Astrocyte (in vitro differentiated cells and primary cell): ENCODE measurements around the gene GRAP2. TPM values are rescaled to one million over a fixed set of nuclear protein-coding genes. Genes with fewer than 3 reads are reported as not detected.

Experiments used
- DNase-seq: peaks from one replicate; pipeline ENCODE4 v3.0.0-alpha.2; 2010; ENCODE audit warnings: low read depth
- FAIRE-seq: peaks from 2 replicates; lab custom pipeline; 2011; peaks lifted over from hg19 to GRCh38; lab: Jason Lieb, UNC
- H2AFZ ChIP-seq: 2 replicates; pipeline ENCODE4 v1.6.0; 2012; ENCODE audit warnings: low read depth, low read length, inconsistent platforms
- H3K27ac ChIP-seq: 2 replicates; pipeline ENCODE4 v1.5.1; 2011; ENCODE audit warnings: low read depth, low read length, inconsistent platforms
- H3K27me3 ChIP-seq: 2 replicates; pipeline ENCODE4 v1.6.0; 2011; ENCODE audit warnings: low read length, inconsistent platforms; ENCODE audit not compliant: insufficient read depth
- H3K36me3 ChIP-seq: 2 replicates; pipeline ENCODE4 v1.5.1; 2011; ENCODE audit warnings: low read length, inconsistent platforms; ENCODE audit not compliant: insufficient read depth
- H3K4me1 ChIP-seq: 2 replicates; pipeline ENCODE4 v1.5.1; 2011; ENCODE audit warnings: low read length, inconsistent platforms; ENCODE audit not compliant: insufficient read depth
- H3K4me2 ChIP-seq: 2 replicates; pipeline ENCODE4 v1.6.0; 2012; ENCODE audit warnings: low read length, inconsistent platforms
- H3K4me3 ChIP-seq: 2 replicates; pipeline ENCODE4 v1.5.1; 2011; ENCODE audit warnings: low read depth, mild to moderate bottlenecking, low read length, inconsistent platforms; ENCODE audit not compliant: insufficient read depth
- H3K79me2 ChIP-seq: 2 replicates; pipeline ENCODE4 v1.6.0; 2012; ENCODE audit warnings: mild to moderate bottlenecking, low read length, inconsistent platforms; ENCODE audit not compliant: insufficient read depth
- H3K9ac ChIP-seq: 2 replicates; pipeline ENCODE4 v1.6.0; 2012; ENCODE audit warnings: mild to moderate bottlenecking, low read length, inconsistent platforms
- H3K9me3 ChIP-seq: 2 replicates; pipeline ENCODE4 v1.5.1; 2012; ENCODE audit warnings: low read depth, mild to moderate bottlenecking, low read length, inconsistent platforms; ENCODE audit not compliant: insufficient read depth
- H4K20me1 ChIP-seq: 2 replicates; pipeline ENCODE4 v1.6.0; 2012; ENCODE audit warnings: low read length, inconsistent platforms; ENCODE audit not compliant: insufficient read depth
- H3K27ac Mint-ChIP-seq: one replicate; pipeline ENCODE4 v1.8.0; 2021; ENCODE audit warnings: mild to moderate bottlenecking, mixed read lengths; ENCODE audit not compliant: unreplicated experiment
- H3K27me3 Mint-ChIP-seq: one replicate; pipeline ENCODE4 v1.8.0; 2021; ENCODE audit warnings: low read depth, mixed read lengths; ENCODE audit not compliant: unreplicated experiment
- H3K36me3 Mint-ChIP-seq: one replicate; pipeline ENCODE4 v1.8.0; 2021; ENCODE audit warnings: low read depth, mixed read lengths; ENCODE audit not compliant: unreplicated experiment
- H3K4me1 Mint-ChIP-seq: one replicate; pipeline ENCODE4 v1.8.0; 2021; ENCODE audit warnings: low read depth, mixed read lengths; ENCODE audit not compliant: unreplicated experiment
- H3K4me3 Mint-ChIP-seq: one replicate; pipeline ENCODE4 v1.8.0; 2021; ENCODE audit warnings: mild to moderate bottlenecking, moderate library complexity, mixed read lengths; ENCODE audit not compliant: unreplicated experiment
- H3K9me3 Mint-ChIP-seq: one replicate; pipeline ENCODE4 v1.8.0; 2021; ENCODE audit warnings: mild to moderate bottlenecking, mixed read lengths; ENCODE audit not compliant: unreplicated experiment
- CTCF ChIP-seq: IDR thresholded peaks from 2 replicates; pipeline ENCODE4 v1.5.1; 2011; ENCODE audit warnings: low read depth, mild to moderate bottlenecking, inconsistent platforms, low read length, moderate library complexity; ENCODE audit not compliant: insufficient read depth
- EZH2 ChIP-seq: IDR thresholded peaks from 2 replicates; pipeline ENCODE4 v1.6.1; 2012; ENCODE audit warnings: mild to moderate bottlenecking, low read length, inconsistent platforms; ENCODE audit not compliant: insufficient read depth
- total RNA-seq: library from RNA; stranded (reverse); gene quantifications from 2 replicates; pipeline ENCODE4 v1.2.1, GENCODE V29; 2021

GRAP2 gene
- total RNA-seq, 1 donor from 2014 or later: 0.23 TPM

GRCh38 chr22:39852799-39853198 lies 48.1 kb upstream of the GRAP2 start:
- no peak overlapping the region for H2AFZ ChIP-seq
- FAIRE-seq (no peak), DNase-seq (no peak)
- no peak overlapping the region for H3K27ac ChIP-seq
- Mint-ChIP-seq H3K36me3 (no peaks in the 10 kb centered on the region), H3K4me1 (no peaks in the 10 kb centered on the region), H3K9me3 (no peaks in the 10 kb centered on the region), H3K27me3 (no peaks in the 10 kb centered on the region), H3K4me3 (no peak overlapping the region), H3K27ac (no peak overlapping the region)
- no peaks in the 10 kb centered on the region for H4K20me1 ChIP-seq
- peaks cover 17% of the 10 kb centered on the region for H3K27me3 ChIP-seq
- no peak overlapping the region for H3K4me3 ChIP-seq
- no peak overlapping the region for H3K4me2 ChIP-seq
- TF ChIP-seq CTCF (no peak), EZH2 (no peak)
- no peak overlapping the region for H3K9ac ChIP-seq
- no peaks in the 10 kb centered on the region for H3K4me1 ChIP-seq
- H3K9me3 ChIP-seq: no peaks in the 10 kb centered on the region
- no peaks in the 10 kb centered on the region for H3K79me2 ChIP-seq
- no peaks in the 10 kb centered on the region for H3K36me3 ChIP-seq

- Mint-ChIP-seq H3K4me3 (no peak overlapping the region), H3K4me1 (no peaks in the 10 kb centered on the region), H3K27me3 (peaks cover 5% of the 10 kb centered on the region), H3K27ac (no peak overlapping the region), H3K9me3 (no peaks in the 10 kb centered on the region), H3K36me3 (peaks cover 3% of the 10 kb centered on the region)
- Histone ChIP-seq H2AFZ (no peak overlapping the region), H4K20me1 (no peaks in the 10 kb centered on the region), H3K27me3 (peaks cover 18% of the 10 kb centered on the region), H3K9ac (no peak overlapping the region), H3K79me2 (no peaks in the 10 kb centered on the region), H3K36me3 (no peaks in the 10 kb centered on the region), H3K4me3 (no peak overlapping the region), H3K27ac (no peak overlapping the region), H3K9me3 (no peaks in the 10 kb centered on the region), H3K4me1 (no peaks in the 10 kb centered on the region), H3K4me2 (no peak overlapping the region)
- DNase-seq: no peak
- no peak for TF ChIP-seq CTCF
- no peak for TF ChIP-seq EZH2
- FAIRE-seq: no peak
Observed at GRCh38 chr22:39856588-39856987, 44.3 kb upstream of the GRAP2 start.

- Histone ChIP-seq H3K79me2 (no peaks in the 10 kb centered on the region), H3K36me3 (no peaks in the 10 kb centered on the region), H3K9me3 (no peaks in the 10 kb centered on the region), H4K20me1 (no peaks in the 10 kb centered on the region), H2AFZ (no peak overlapping the region), H3K4me1 (no peaks in the 10 kb centered on the region), H3K27me3 (peaks cover 15% of the 10 kb centered on the region), H3K27ac (no peak overlapping the region), H3K4me3 (no peak overlapping the region), H3K9ac (no peak overlapping the region), H3K4me2 (no peak overlapping the region)
- DNase-seq (no peak), FAIRE-seq (no peak)
- TF ChIP-seq EZH2 (no peak), CTCF (no peak)
- Mint-ChIP-seq H3K4me3 (no peak overlapping the region), H3K4me1 (no peaks in the 10 kb centered on the region), H3K27ac (no peak overlapping the region), H3K27me3 (peaks cover 7% of the 10 kb centered on the region), H3K9me3 (no peaks in the 10 kb centered on the region), H3K36me3 (peaks cover 3% of the 10 kb centered on the region)
Observed at GRCh38 chr22:39859903-39860588, 40.8 kb upstream of the GRAP2 start.
